HTR-8/SVneo (cell line): ENCODE data around the gene PSMC4.

Source experiments
- DNase-seq: peaks from one replicate; pipeline ENCODE4 v3.0.0; 2011; ENCODE audit warnings: low spot score, mixed read lengths; ENCODE audit not compliant: insufficient read length
- FAIRE-seq: peaks from 2 replicates; lab custom pipeline; 2011; peaks lifted over from hg19 to GRCh38; lab: Jason Lieb, UNC

Gene PSMC4

DNA sequence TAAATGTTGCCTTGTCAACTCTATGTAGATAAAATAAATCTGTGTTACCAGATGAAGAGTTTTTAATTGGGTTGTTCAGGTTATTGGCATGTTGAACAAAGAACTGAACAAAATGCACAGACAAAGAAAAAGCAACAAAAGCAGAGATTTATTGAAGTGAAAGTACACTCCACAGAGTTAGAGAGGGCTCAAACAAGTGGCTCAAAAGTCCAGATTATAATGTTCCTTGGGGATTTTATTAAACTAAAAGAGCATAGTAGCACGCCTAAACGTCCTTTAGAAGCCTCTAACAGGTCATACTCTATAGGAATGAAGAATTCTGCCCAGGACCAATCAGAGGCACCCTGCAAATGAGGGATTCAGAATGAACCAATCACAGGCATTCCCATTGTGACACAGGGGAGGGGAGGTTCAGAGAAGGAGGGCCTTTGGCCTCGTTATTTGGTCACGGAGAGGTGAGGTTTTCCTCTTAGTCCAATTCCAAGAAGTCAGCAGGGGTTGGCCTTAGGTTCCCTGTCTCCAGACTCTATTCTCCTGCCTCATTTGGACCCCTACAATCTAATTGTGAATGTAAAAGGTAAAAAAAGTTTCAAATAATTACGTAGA lies 12.8 kb downstream of the PSMC4 start:
- DNase-seq (no peak), FAIRE-seq (no peak)

DNA sequence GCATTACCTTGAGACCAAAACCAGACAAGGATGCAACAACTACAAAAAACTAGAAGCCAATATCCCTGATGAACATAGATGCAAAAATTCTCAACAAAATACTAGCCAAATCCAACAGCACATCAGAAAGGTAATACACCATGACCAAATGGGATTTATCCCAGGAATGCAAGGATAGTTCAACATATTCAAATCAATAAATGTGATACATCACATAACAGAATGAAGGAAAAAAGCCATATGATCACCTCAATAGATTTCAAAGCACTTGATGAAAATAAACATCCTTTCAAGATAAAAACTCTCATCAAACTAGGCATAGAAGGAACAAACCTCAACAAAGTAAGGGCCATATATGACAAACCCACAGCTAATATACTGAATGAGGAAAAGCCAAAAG lies 15.7 kb downstream of the PSMC4 start:
- no peak for FAIRE-seq

DNA sequence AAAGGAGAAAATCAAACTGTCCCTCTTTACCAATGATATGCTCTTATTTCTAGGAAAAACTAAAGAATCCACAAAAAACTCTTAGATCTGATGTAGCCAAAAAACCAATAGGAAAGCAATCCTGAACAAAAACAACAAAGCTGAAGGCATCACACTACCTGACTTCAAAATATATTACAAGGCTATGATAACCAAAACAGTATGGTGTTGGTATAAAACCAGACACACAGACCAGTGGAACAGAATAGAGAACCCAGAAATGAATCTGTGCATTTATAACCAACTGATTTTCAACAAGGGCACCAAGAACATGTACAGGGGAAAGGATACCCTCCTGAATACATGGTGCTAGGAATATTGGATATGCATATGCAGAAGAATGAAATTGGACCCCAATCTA lies 16.2 kb downstream of the PSMC4 start:
- DNase-seq (no peak), FAIRE-seq (no peak)

More for the DNA sequence above, 15.7 kb downstream of the PSMC4 start:
- no peak for DNase-seq

DNA sequence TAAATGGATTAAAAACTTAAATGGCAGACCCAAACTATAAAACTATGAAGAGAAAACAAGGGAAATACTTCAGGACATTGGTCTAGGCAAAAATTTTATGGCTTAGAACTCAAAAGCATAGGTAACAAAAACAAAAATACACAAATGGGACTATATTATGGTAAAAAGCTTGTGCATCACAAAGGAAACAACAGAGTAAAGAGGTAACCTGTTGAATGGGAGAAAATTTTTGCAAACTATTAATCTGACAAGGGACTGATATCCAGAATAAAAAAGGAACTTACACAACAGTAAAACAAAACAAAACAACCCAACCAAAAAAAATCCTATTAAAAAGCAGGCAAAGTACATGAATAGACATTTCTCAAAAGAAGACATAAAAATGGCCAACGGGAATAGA lies 16.6 kb downstream of the PSMC4 start:
- DNase-seq, result no peak
- no peak for FAIRE-seq

DNA sequence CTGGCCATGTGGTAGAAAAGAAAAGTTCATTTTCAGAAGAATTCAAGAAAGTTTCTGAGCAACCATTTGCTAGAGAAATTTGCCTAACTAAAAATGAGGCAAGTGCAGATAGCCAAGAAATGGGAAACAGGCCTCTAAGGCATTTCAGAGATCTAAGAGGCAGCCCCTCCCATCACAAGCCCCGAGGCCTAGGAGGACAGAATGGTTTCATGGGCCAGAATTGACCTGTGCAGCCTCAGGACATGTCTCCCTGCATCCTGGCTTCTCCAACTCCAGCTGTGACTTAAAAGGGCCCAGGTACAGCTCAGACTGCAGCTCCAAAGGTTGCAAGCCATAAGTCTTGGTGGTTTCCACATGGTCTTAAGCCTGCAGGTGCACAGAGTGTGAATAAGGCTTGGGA lies 22.6 kb downstream of the PSMC4 start:
- DNase-seq (no peak), FAIRE-seq (no peak)

DNA sequence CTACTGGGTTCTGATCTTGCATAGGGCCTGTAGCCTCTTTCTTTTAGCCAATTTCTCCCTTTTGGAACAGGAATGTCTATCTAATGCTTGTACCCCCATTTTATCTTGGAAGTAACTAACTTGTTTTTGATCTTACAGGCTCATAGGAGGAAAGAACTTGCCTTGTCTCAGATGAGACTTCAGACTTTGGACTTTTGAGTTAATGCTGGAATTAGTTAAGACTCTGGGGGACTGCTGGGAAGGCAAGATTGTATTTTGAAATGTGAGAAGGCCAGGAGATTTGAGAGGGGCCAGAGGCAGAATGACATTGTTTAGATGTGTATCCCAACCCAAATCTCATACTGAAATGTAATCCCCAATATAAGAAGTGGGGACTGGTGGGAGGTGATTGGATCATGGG lies 23.4 kb downstream of the PSMC4 start:
- FAIRE-seq (no peak), DNase-seq (no peak)

DNA sequence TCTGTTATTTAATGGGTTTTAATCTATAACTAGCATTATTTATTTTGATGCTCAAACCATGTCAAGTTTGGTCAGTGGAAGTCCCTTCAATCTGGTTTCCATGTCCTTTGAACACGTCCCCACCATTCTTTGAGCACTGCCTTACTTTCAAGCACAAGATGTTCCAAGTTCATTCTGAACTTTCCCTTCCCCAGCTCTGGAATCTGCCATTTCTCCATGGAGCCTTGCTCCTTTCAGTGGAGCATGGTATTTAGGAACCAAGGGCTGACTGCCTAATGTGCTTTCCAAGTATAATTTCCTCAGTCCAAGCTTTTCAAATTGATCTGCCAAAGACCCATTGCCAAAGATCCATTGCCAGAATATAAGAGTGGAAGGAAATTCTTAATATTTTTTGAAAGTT lies 24.8 kb downstream of the PSMC4 start:
- FAIRE-seq, result no peak
- DNase-seq, result no peak

DNA sequence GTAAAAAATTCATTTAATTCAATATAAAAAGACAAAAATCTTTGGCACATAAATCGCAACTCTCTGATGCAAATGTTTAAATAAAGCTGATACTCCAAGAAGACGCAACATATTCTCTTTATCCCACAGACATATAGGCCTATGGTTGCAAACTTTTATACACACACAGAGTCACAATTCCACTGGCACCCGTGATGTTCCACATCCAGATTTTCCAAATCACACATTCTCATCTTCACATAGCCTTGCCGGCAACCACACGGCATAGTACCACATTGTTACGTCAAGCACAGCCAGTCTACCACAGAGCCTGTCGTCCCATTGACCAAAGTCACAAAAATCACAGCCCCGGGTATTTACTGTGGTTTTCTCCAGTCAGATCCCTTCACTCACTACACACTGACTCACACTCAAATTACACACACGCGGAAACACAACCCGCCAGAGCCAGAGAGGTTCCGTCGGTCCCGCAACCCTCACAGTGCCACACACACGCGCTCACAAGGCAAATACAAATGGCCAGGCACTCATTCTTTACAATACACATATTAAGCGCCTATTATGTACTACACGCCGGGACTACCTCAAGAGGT lies 25.3 kb downstream of the PSMC4 start:
- DNase-seq (peak; percentile 51), FAIRE-seq (no peak)

DNA sequence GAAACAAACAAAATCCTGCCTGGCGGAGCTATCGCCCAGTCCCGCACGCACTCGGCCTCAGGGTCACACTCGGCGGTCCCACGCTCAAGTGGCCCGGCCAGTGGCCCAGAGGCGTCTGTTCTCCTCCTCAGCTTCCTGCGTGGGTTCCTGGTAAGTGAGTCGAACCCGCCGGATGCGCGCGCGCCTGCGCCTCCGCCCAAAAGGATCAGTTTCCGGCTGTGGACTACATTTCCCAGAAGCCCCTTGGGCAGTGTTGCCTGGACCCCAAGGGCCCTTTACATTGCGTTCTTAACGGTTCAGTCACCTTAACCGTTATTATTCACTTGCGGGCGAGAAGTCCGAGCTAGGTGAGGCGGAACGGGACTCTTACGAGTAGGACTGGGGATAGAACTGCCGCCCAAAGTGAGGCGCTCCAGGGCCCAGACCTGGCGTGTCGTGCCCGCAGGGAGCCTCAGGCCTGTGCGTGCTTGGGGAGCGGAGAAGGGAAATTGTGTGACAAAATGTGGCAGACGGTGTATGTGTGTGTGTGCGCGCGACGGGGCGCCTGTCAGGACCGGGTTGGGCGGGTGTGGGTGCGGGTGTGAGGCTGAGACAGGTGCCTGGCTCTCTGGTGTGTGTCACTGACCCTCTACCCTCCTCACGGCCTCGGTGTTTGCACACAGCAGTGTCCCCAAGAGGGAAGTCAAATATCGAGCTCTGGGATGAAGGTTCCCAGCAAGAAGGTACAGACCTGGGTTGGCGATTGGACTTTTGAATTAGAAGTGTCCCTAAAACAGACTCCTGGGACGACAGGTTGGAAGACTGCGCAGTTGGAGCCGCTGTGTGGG lies 26.1 kb downstream of the PSMC4 start, which contains the start of gene ZNF546:
Gene ZNF546 (plus strand): TSS at position 250 of the 827 bp plus-strand sequence. CDS start 1,267 bp downstream, outside the sequence.
- FAIRE-seq (peak; percentile 89), DNase-seq (peak; percentile 94)

DNA sequence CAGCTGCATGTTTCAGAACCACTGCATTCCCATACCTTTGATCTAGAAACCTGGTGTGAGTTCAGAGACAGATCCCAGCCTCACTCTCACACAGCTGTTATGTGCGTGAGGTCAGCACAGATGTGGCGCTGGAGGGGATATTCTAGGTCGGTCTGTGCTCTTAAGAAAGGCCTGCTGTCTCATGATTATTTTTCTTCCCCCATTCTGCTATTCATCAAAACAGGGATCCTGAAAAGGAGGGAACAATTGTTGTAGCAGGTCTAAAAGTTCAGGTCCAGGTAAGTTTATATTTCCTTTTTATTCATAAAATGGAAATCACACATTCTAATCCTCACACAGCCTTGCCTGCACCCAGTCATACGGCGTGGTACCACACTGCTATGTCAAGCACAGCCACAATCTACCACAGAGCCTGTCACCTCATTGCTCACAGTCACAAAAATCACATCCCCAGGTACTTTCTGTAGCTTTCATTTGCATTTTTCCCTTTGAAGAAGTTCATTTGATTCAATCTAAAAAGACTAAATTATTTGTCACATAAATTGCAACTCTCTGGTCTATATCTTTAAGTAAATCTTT lies 26.8 kb downstream of the PSMC4 start:
- no peak for FAIRE-seq
- DNase-seq, result no peak

DNA sequence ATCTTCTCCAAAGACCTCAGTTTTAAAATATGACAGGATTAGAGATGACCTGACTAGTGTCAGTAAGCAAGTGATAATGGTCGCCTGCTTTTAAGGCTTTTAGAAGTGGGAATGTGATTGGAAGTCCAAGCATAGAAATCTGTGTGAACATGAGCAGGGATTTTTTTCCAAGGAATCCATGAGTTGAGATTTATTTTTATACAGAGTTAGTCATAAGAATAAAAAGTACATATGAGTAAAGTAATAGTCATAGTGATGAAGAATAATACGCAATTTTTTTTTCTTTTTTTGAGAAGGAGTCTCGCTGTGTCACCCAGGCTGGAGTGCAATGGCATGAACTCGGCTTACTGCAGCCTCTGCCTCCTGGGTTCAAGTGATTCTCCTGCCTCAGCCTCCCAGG lies 27.5 kb downstream of the PSMC4 start:
- DNase-seq, result no peak
- FAIRE-seq, result no peak

DNA sequence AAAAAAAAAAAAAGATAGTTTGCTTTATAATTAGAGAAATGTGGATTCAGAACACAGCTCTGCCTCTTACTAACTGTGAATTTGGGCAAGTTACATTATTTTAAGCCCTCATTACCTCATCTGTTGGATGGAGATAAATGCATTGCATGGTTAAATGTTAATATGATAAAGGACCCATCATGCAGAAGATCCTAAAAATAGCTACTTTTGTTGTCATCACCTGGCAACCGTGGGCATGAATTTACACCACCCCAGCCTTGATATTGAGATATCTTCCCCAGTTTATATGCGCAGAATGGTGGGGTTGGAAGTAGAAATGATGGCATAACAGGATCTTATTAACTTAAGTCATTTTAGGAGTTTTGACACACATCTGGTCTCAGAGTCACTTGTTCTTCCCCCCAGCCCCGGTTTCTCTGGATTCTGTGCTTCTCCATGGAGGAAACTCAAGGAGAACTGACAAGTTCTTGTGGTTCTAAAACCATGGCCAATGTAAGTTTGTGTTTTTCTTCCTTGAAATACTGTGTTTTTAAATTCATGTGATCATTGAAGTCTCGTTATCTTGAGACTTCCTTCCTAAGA lies 34.8 kb downstream of the PSMC4 start:
- DNase-seq, result no peak
- FAIRE-seq, result no peak

DNA sequence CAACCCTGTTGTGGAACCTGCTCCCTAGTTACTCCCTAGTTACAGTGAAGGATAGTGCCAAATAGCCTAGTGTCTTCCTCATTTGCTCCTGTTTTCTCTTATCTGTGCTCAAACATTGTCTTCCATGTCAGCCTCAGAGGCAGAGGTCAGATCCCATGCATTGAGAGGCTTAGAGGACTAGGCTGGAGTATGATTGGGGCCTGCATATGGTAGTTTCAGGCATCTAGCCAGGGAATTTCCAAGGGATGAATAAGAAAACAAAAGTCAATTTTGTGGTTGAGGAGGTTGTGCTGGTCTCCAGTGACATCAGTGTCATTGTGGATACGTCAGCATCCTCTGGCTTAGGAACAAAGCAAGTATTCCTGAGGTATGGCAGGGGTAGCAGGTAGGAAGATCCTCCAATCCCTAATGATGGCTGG lies 35.3 kb downstream of the PSMC4 start:
- DNase-seq, result peak; percentile 8

DNA sequence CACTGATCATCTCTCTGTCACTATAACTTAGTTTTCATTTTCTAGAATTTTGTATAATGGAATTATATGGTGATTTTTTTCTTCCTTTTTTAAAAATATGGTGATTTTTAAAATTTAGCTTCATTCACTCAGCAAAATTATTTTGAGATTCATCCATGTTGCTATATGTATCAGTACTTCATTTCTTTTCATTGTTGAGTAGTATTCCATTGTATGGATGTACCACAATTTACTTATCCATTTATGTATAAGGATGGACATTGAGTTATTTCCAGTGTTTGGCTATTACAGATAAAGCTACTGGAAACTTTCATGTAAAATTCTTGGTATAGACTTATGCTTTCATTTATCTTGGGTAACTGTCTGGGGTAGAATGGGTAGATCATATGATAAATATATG lies 38.7 kb downstream of the PSMC4 start:
- DNase-seq (no peak), FAIRE-seq (no peak)

More for the DNA sequence above, 35.3 kb downstream of the PSMC4 start:
- FAIRE-seq, result no peak

DNA sequence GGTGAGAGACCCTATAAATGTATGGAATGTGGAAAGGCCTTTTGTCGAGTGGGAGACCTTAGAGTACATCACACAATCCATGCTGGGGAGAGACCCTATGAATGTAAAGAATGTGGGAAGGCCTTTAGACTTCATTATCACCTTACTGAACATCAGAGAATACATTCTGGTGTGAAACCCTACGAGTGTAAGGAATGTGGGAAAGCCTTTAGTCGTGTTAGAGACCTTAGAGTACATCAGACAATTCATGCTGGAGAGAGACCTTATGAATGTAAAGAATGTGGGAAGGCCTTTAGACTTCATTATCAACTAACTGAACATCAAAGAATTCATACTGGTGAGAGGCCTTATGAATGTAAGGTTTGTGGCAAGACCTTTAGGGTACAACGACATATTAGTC lies 43.0 kb downstream of the PSMC4 start:
- DNase-seq (no peak), FAIRE-seq (no peak)

DNA sequence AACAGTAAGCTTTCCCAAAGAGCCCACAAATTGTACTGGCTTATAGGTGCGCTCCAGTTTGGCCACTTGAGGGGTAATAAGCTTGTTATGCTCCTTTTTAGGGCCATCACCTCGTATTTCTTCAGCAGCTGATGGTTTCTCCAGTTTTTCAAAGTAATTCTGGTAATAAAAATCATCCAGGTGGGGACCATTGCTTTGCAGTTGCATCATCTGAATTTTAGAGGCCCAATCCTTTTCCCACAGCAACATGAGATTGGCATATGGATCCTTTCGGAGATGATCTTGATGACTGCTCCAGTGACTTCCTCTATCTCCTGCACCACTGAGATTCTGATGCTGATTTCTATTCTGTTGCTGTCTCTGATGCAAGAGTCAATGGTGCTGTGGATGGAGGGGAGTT lies 53.0 kb downstream of the PSMC4 start:
- FAIRE-seq, result no peak
- no peak for DNase-seq

DNA sequence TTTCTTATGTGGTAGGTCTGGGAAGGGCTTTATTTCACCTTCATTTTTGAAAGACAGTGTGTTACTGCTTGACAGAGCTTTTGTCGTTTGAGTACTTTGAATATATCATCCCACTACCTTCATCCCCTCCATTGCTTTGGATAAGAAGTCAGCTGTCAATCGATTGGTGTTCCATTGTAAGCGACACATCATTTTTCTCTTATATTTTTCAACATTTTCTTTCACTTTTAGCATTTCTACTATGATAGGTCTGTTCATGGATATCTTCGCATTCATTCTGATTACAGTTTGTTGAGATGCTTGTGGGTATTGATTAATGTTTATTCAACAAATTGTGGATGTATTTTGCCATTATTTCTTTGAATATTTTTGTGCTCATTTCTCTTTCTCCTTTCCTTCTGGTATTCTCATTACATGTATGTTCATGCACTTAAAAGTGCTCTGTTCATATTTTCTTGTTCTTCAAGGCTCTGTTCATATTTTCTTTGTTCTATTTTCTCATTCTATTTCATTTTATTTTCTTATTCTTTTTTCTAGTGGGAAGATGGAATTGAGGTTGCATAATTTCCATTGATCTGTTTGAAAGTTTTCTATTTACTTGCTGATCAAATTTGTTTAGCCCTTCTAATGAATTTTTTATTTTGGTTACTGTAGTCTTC lies 55.1 kb downstream of the PSMC4 start:
- DNase-seq, result no peak

DNA sequence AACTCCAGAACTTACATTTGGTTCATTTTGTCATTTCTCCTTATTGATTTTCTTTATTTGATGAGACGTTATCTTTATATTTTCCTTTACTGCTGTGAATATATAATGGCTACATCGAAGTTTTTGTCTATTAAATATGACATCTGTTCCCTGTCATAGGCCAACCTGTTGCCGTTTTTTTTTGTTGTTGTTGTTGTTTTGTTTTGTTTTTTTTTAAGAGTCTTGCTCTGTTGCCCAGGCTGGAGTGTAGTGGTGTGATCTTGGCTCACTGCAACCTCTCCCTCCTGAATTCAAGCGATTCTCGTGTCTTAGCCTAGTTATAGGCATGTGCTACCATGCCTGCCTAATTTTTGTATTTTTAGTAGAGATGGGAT lies 55.6 kb downstream of the PSMC4 start:
- DNase-seq (no peak), FAIRE-seq (no peak)

More for the DNA sequence above, 55.1 kb downstream of the PSMC4 start:
- no peak for FAIRE-seq
